DMS114 treated with DMSO at 0.1 percent for 48 hours (cell line): ENCODE measurements around the gene HJV.

Experiments used
- DNase-seq: peaks from one replicate; lab custom pipeline; 2025; ENCODE audit not compliant: unreplicated experiment; lab: John Stamatoyannopoulos, UW

HJV gene

GRCh38 chr1:146022403-146023127 lies 1.0 kb upstream of the HJV start:
- DNase-seq, result no peak

- DNase-seq, result no peak
These were observed 487 bp downstream of the HJV start for GRCh38 chr1:146021050-146021445.

GRCh38 chr1:146020058-146021049 lies 1.2 kb downstream of the HJV start:
- no peak for DNase-seq

GRCh38 chr1:146019231-146020057 lies 2.1 kb downstream of the HJV start:
- DNase-seq, result no peak

- no peak for DNase-seq
These were observed 4.6 kb downstream of the HJV start for GRCh38 chr1:146016891-146017290.

- DNase-seq, result no peak
These were observed 8.0 kb downstream of the HJV start for GRCh38 chr1:146013559-146013922.

- DNase-seq, result peak; percentile 70
These were observed 8.6 kb downstream of the HJV start for GRCh38 chr1:146012703-146013558.

- DNase-seq, result no peak
These were observed 11.3 kb downstream of the HJV start for GRCh38 chr1:146010126-146010738.

GRCh38 chr1:146007489-146008133 lies 13.9 kb downstream of the HJV start:
- DNase-seq, result no peak

- DNase-seq, result no peak
These were observed 19.8 kb downstream of the HJV start for GRCh38 chr1:146001709-146002108.

GRCh38 chr1:145999321-146000024 lies 22.1 kb downstream of the HJV start:
- no peak for DNase-seq

GRCh38 chr1:145997718-145998023 lies 23.9 kb downstream of the HJV start:
- no peak for DNase-seq

GRCh38 chr1:145997016-145997717 lies 24.4 kb downstream of the HJV start:
- no peak for DNase-seq

GRCh38 chr1:145996433-145997015 lies 25.0 kb downstream of the HJV start, which contains the start of gene TXNIP:
TXNIP (minus strand) TSS chr1:145996579; CDS start chr1:145996266, 313 bp downstream.
- DNase-seq, result peak; percentile 95

- no peak for DNase-seq
These were observed 25.5 kb downstream of the HJV start for GRCh38 chr1:145995964-145996432.

GRCh38 chr1:145995148-145995881 lies 26.2 kb downstream of the HJV start:
- no peak for DNase-seq
